ENCODE results near the gene ATP11C. TPM values are rescaled to one million over a fixed set of nuclear protein-coding genes. Genes with fewer than 3 reads are reported as not detected.

Gene ATP11C
- total and polyA plus RNA-seq, 9 of the 15 experiments (the other 6 are each of a cell fraction or from before 2014, with no cell fraction given) = 18.2 to 42.2 (median 29.4) TPM

GRCh38 chrX:139680356-139680755, 252.5 kb downstream of the ATP11C start:
- H3K4me3 ChIP-seq = no peak overlapping the region
- H3K9me1 ChIP-seq (ENCODE audit: control insufficient read depth, insufficient read depth, low read length) = no peaks in the 10 kb centered on the region
- FAIRE-seq (no peak), DNase-seq (ENCODE audit: extremely low read depth in 1 of 4, low spot score in 3 of 4) (no peak), ATAC-seq (no peak)
- intact Hi-C loops (cut with micrococcal nuclease) = no loop called here
- H3K79me2 ChIP-seq (ENCODE audit: control insufficient read depth, insufficient read depth, low read length) = no peaks in the 10 kb centered on the region
- H3K4me1 ChIP-seq (replicated peaks in 1 of 2; ENCODE audit: control insufficient read depth in 2 of 2, insufficient read depth in 2 of 2, low read length in 2 of 2) = no peaks in the 10 kb centered on the region; a peak in 1 of 5 replicates
- no peak overlapping the region for H3K27ac ChIP-seq (ENCODE audit: extremely low read depth, low read depth, low read length)
- 3% methylated on average over 3 of the region's 3 CpGs for WGBS (ENCODE audit: insufficient coverage, low coverage, missing lambda C conversion rate)
- CTCF ChIA-PET (ENCODE audit: low intra/inter-chr PET ratio) = no interaction called here
- no peak overlapping the region for H3K9ac ChIP-seq (ENCODE audit: insufficient read depth in 1 of 2, low read depth in 2 of 2, low read length in 2 of 2)
- H2AFZ ChIP-seq (ENCODE audit: low read depth, low read length) = no peak overlapping the region
- H3K36me3 ChIP-seq (ENCODE audit: control insufficient read depth, insufficient read depth, low read length) = no peaks in the 10 kb centered on the region
- H3K4me2 ChIP-seq (ENCODE audit: insufficient read depth, low read length) = no peak overlapping the region
- no peaks in the 10 kb centered on the region for H3K27me3 ChIP-seq (ENCODE audit: control insufficient read depth in 2 of 2, insufficient read depth in 2 of 2, low read length in 2 of 2)
- no peaks in the 10 kb centered on the region for H4K20me1 ChIP-seq (replicated peaks; ENCODE audit: control insufficient read depth, insufficient read depth, low read length)
- in situ Hi-C loops (cut with MboI) = no loop called here
- 0 out of 2 replicates have a peak, but pooled peaks cover 2% of the 10 kb centered on the region for H3K9me3 ChIP-seq (replicated peaks; ENCODE audit: control insufficient read depth, insufficient read depth, low read depth, low read length)
- BruUV-seq (replicated peaks) = no TSS peak
- TF ChIP-seq MCM5 (IDR thresholded peaks at IDR 0.05; ENCODE audit: low read depth) = no peak
- no peak for TF ChIP-seq ZNF764 (CRISPR knock-in tag; IDR thresholded peaks at IDR 0.05; ENCODE audit: low read depth)
- TF ChIP-seq CC2D1A (IDR thresholded peaks at IDR 0.05) = no peak
- no peak for TF ChIP-seq KLF1 (tag; IDR thresholded peaks at IDR 0.05)
- TF ChIP-seq E2F8 (IDR thresholded peaks at IDR 0.05; ENCODE audit: low read depth, partially characterized antibody) = no peak
- POLR2A ChIA-PET = interaction anchor here (0.6 to 1.4 kb wide), 3 partner anchors 10 to 45 kb away, joined by 3 to 4 read pairs (median 4); partner anchors contain the start of gene MCF2

MicroRNAs within 50 kb of the gene (microRNA counts, 767-probe panel; counts per million panel counts)
- 2,930 counts per million, percentile 68 among the panel's probes with 10 or more counts for microRNA hsa-miR-505-3p

Small RNAs within 50 kb of the gene (microRNA-seq; reads per million reads assigned to microRNA genes)
- gene MIR505 (ENCODE audit: borderline microRNAs expressed) = 95.9 reads per million, percentile 79 among the genes with 10 or more reads in this experiment

Small RNAs within 50 kb of the gene (small RNA-seq; reads per million reads assigned to genes)
- 12.4 reads per million, percentile 96 among the genes with 10 or more reads in this experiment for gene MIR505
- not detected for gene RF00425
- 0.15 reads per million for gene RF01210
- not detected for gene RNU6ATAC23P

Other genes starting within 250 kb of the ATP11C start
- gene MCF2, start 224.9 kb downstream of the ATP11C start, total RNA-seq (2014; rRNA removed) = 0.04 TPM in 1 of 2 replicates, not detected in the other
- gene MCF2, start 224.9 kb downstream of the ATP11C start, total RNA-seq (2014; rRNA removed; fragmentation: Illumina TruSeq; extraction: Trizol) = 0.07 and 0.13 TPM in 2 replicates
- 0.08 and 0.11 TPM in 2 replicates for gene MCF2, start 224.9 kb downstream of the ATP11C start, total RNA-seq (2015; rRNA removed; fragmentation: Illumina TruSeq; extraction: Trizol)
- gene MCF2, start 224.9 kb downstream of the ATP11C start, total RNA-seq (2021) = not detected in 2 replicates
- gene MCF2, start 224.9 kb downstream of the ATP11C start, polyA plus RNA-seq (2011; rRNA removed) = 0.16 and 0.78 TPM in 2 replicates
- 0.08 and 0.09 TPM in 2 replicates for gene MCF2, start 224.9 kb downstream of the ATP11C start, polyA plus RNA-seq (2014; fragmentation: Illumina TruSeq; extraction: Trizol)
- under 1 TPM in 1 of 2 experiments, not detected in 1; 0.03 TPM for gene MCF2, start 224.9 kb downstream of the ATP11C start, polyA plus RNA-seq (2014; fragmentation: Nextera tagmentation; extraction: Ambion mirVana)
- gene MCF2, start 224.9 kb downstream of the ATP11C start, polyA plus RNA-seq (2014; rRNA removed) = 0.03 and 0.04 TPM in 2 replicates
- gene CXorf66, start 32.5 kb upstream of the ATP11C start, total RNA-seq (2014; rRNA removed) = not detected in 2 replicates
- not detected in 2 replicates for gene CXorf66, start 32.5 kb upstream of the ATP11C start, total RNA-seq (2014; rRNA removed; fragmentation: Illumina TruSeq; extraction: Trizol)
- not detected in 2 replicates for gene CXorf66, start 32.5 kb upstream of the ATP11C start, total RNA-seq (2015; rRNA removed; fragmentation: Illumina TruSeq; extraction: Trizol)
- gene CXorf66, start 32.5 kb upstream of the ATP11C start, total RNA-seq (2021) = not detected in 2 replicates
- not detected in 2 replicates for gene CXorf66, start 32.5 kb upstream of the ATP11C start, polyA plus RNA-seq (2011; rRNA removed)
- gene CXorf66, start 32.5 kb upstream of the ATP11C start, polyA plus RNA-seq (2014; fragmentation: Illumina TruSeq; extraction: Trizol) = not detected in 2 replicates
- not detected for gene CXorf66, start 32.5 kb upstream of the ATP11C start, polyA plus RNA-seq (2014; fragmentation: Nextera tagmentation; extraction: Ambion mirVana)
- not detected in 2 replicates for gene CXorf66, start 32.5 kb upstream of the ATP11C start, polyA plus RNA-seq (2014; rRNA removed)

Data from K562 (cell line).